Heart right ventricle (tissue), 16 donors: ENCODE results near the gene GOLPH3L. TPM values are rescaled to one million over a fixed set of nuclear protein-coding genes. Genes with fewer than 3 reads are reported as not detected.
"Not testable (repeated sequence)": the region's sequence is repeated elsewhere in the genome, so short reads cannot be mapped to it uniquely, and the experiment has no call there.

Experiments
- ATAC-seq, 8 donors: fragments of 200-7000 bp; cut with Tn5 transposase; one replicate each; pipeline ENCODE4 v1.9.1; 2020; ENCODE audit warnings: mild to moderate bottlenecking in 8 of 8, moderate library complexity in 8 of 8, moderate number of reproducible peaks in 1 of 8
- DNase-seq, 2 donors: peaks; one replicate each; pipeline ENCODE4 v3.0.0-alpha.2; 2020
- H3K27ac ChIP-seq, 10 donors: fragments of 200-600 bp; sonication (generic) in 2 of 10; one replicate each; pipeline versions ENCODE4 v1.5.0 to v1.8.0; 2020 to 2022; ENCODE audit warnings: mild to moderate bottlenecking in 3 of 10
- H3K27me3 ChIP-seq, 7 donors: fragments of 200-600 bp; one replicate each; pipeline ENCODE4 v1.8.0; 2021 to 2022; ENCODE audit warnings: mild to moderate bottlenecking in 2 of 7
- H3K36me3 ChIP-seq, 9 donors: fragments of 200-600 bp; sonication (generic) in 1 of 9; one replicate each; pipeline versions ENCODE4 v1.5.0 to v1.8.0; 2020 to 2022; ENCODE audit warnings: mild to moderate bottlenecking in 2 of 9
- H3K4me1 ChIP-seq, 9 donors: fragments of 200-600 bp; sonication (generic) in 1 of 9; one replicate each; pipeline versions ENCODE4 v1.5.0 to v1.8.0; 2020 to 2022; ENCODE audit warnings: mild to moderate bottlenecking in 4 of 9
- H3K4me3 ChIP-seq, 10 donors: fragments of 200-600 bp; sonication (generic) in 2 of 10; one replicate each; pipeline versions ENCODE4 v1.5.0 to v1.8.0; 2020 to 2022; ENCODE audit warnings: mild to moderate bottlenecking in 7 of 10, moderate library complexity in 2 of 10
- H3K9me3 ChIP-seq, 11 donors: fragments of 200-600 bp in 10 of 11; sonication (generic) in 2 of 11; one replicate each; pipeline versions ENCODE4 v1.5.0 to v1.8.0; 2013 to 2022; ENCODE audit warnings: mild to moderate bottlenecking in 2 of 11, control low read depth in 1 of 11, moderate library complexity in 1 of 11
- WGBS, 2 donors: extraction: QIAGEN DNeasy Blood & Tissue Kit; methylation state at CpG; one replicate each; pipeline ENCODE4 v1.1.7; 2013; ENCODE audit warnings: inconsistent platforms in 1 of 2; 5-methylcytosine and 5-hydroxymethylcytosine counted together
- intact Hi-C, 10 donors: fragments of 100-400 bp; cut with DNase I; formaldehyde crosslinking; loops; one replicate each; pipeline versions ENCODE4 v1.11.1 to v1.14.2; 2022
- polyA plus RNA-seq, 2 donors: library from polyadenylated mRNA; stranded (reverse); fragments of 200-250 nt; gene quantifications; one replicate each; pipeline ENCODE4 v1.2.3, GENCODE V29; 2013
- total RNA-seq, 10 donors: library from RNA; stranded (reverse); fragmentation: NEBNext Ultra II Directional in 3 of 10; extraction: Animal tissue kit (Norgen Biotek cat#: 25700) in 3 of 10; gene quantifications; one replicate each; pipeline versions ENCODE4 v1.2.1 to v1.2.4, GENCODE V29; 2021 to 2023
- TF ChIP-seq, protein P1 (sequence below), 9 donors: fragments of 200-600 bp; sonication (generic) in 2 of 9; IDR thresholded peaks; one replicate each; pipeline versions ENCODE4 v1.5.0 to v1.8.0; 2021 to 2022; ENCODE audit warnings: antibody characterized with exemption in 9 of 9, mild to moderate bottlenecking in 5 of 9, moderate library complexity in 1 of 9
- donor health status: Arrhythmogenic right ventricular cardiomyopathy.
- donor health status: ischemic (EF 13 %, LVEDD 7.1; RV severe dilation, severe dysfunction).
- donor health status: healthy with polysubstance abuse.
- donor health status: DM: no; HTN: yes; CAD: no.
- donor health status: DM: no; HTN: no; CAD: no.
- donor health status: ischemic (EF 25% LVEDD 6.9; RV normal size, moderate dysfunction).
- donor health status: ischemic (EF 25% LVEDD 5.7; RV mildly dilated, moderate dysfunction).
- donor health status: healthy.
- donor health status: DM: yes; HTN: yes; CAD: no.
- donor health status: Ischemic cardiomyopathy.
- donor health status: ischemic (EF 35%, LVEDD 5.7; RV mildly dilated, moderate dysfunction).
- donor health status: nonischemic (EF 11% LVEDD 7.7; RV severe dilation, severe dysfunction).
- donor health status: DM: yes; HTN: yes; CAD: no.
- donor health status: PGD.
- donor health status: ischemic (EF 29% LVEDD 5.4; RV normal size, mild dysfunction).
- donor health status: nonischemic (EF 23%, LVEDD 6.1; RV moderate dilation, normal function).

Gene GOLPH3L
- total and polyA plus RNA-seq, 12 donors: 7.6 to 17.8 (median 15.0) TPM

DNA sequence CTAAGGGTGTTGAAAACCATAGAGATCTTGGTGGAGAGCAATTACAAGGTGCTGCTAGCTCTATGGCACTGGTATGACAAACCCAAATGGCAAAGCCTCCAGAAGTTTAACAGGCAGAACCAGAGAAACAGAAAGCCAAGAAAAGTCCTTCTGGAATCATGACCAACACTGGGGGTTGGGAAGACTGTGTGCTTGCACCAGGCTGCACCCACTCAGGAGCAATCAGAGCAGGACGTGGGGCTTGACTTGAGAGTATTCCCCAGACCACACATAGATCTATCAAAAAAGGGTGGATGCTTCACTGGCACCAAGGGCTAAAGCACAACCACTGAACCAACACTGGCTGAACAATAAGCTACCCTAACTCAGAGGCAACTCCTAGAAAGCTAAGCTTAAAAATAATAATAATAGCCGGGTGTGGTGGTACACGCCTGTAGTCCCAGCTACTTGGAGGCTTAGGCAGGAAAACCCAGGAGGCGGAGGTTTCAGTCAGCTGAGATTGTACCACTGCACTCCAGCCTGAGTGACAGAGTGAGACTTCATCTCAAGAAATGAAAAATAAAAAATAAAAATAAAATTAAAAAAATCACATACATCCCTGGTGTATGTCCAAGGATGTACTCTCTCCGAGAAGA lies 47.4 kb downstream of the GOLPH3L start:
- Histone ChIP-seq H3K27ac (peak overlapping the region in 2 of 10 donors; percentile 24 to 40), H3K36me3 (peaks cover 0 to 67% (median 19%) of the 10 kb centered on the region in 9 donors), H3K27me3 (no peaks in the 10 kb centered on the region), H3K9me3 (no peaks in the 10 kb centered on the region), H3K4me3 (no peak overlapping the region), H3K4me1 (peaks cover 0 to 19% (median 14%) of the 10 kb centered on the region in 9 donors)
- DNase-seq (no peak), ATAC-seq (peak in 2 of 8 donors; percentile 8 to 13)
- TF ChIP-seq, protein P1, sequence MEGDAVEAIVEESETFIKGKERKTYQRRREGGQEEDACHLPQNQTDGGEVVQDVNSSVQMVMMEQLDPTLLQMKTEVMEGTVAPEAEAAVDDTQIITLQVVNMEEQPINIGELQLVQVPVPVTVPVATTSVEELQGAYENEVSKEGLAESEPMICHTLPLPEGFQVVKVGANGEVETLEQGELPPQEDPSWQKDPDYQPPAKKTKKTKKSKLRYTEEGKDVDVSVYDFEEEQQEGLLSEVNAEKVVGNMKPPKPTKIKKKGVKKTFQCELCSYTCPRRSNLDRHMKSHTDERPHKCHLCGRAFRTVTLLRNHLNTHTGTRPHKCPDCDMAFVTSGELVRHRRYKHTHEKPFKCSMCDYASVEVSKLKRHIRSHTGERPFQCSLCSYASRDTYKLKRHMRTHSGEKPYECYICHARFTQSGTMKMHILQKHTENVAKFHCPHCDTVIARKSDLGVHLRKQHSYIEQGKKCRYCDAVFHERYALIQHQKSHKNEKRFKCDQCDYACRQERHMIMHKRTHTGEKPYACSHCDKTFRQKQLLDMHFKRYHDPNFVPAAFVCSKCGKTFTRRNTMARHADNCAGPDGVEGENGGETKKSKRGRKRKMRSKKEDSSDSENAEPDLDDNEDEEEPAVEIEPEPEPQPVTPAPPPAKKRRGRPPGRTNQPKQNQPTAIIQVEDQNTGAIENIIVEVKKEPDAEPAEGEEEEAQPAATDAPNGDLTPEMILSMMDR (IDR thresholded peaks at IDR 0.05): no peak
- intact Hi-C loops: no loop called here
- 88 to 92% methylated on average over 5 of the region's 5 CpGs for WGBS, 2 donors

DNA sequence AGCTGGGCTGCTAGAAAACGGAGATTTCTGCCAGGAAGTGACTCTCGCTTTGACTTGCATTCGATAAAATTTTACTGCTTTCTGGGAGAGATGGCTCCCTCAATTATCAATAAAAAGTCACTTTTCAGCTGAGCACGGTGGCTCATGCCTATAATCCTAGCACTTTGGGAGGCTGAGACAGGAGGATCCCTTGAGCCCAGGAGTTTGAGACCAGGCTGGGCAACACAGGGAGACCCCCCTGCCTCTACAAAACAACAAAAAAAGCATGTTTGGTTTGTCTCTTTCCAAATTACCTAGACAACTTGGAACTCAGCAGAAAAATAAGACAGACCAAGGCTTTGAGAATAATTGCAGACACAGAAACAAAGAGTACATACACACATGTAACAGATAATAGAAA lies 54.7 kb downstream of the GOLPH3L start:
- intact Hi-C loops: no loop called here
- 73 to 81% methylated on average over 4 of the region's 4 CpGs for WGBS, 2 donors
- H3K9me3 ChIP-seq: no peaks in the 10 kb centered on the region

DNA sequence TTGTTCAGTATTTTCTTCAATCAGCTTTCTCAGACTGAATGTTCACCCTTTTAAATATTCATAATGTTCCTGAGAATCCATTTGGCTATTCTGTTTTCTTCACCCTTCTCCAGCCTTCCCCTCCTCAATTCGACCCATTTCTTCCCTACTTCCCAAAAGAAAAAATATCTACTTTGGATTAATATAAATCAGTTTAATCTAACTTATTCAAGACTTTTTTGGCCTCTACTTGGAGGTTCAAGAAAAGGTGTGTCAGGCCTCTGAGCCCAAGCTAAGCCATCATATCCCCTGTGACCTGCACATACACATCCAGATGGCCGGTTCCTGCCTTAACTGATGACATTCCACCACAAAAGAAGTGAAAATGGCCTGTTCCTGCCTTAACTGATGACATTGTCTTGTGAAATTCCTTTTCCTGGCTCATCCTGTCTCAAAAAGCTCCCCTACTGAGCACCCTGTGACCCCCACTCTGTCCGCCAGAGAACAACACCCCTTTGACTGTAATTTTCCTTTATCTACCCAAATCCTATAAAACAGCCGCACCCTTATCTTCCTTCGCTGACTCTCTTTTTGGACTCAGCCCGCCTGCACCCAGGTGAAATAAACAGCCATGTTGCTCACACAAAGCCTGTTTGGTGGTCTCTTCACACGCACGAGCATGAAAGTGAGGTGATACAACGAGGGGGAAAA lies 55.7 kb downstream of the GOLPH3L start:
- H3K9me3 ChIP-seq, H3K27ac ChIP-seq, H3K4me1 ChIP-seq, DNase-seq, H3K27me3 ChIP-seq, intact Hi-C loops, ATAC-seq, H3K4me3 ChIP-seq: not testable (repeated sequence)
- 80 to 88% methylated on average over 9 of the region's 9 CpGs for WGBS, 2 donors
- H3K36me3 ChIP-seq: peaks cover 0 to 24% (median 0%) of the 10 kb centered on the region in 9 donors

More for the DNA sequence above, 54.7 kb downstream of the GOLPH3L start:
- H3K4me1 ChIP-seq: no peaks in the 10 kb centered on the region
- H3K4me3 ChIP-seq: no peak overlapping the region
- H3K27me3 ChIP-seq: no peaks in the 10 kb centered on the region
- DNase-seq (no peak), ATAC-seq (no peak)
- peaks cover 0 to 35% (median 6%) of the 10 kb centered on the region in 9 donors for H3K36me3 ChIP-seq
- H3K27ac ChIP-seq: no peak overlapping the region
- TF ChIP-seq, protein P1 (IDR thresholded peaks at IDR 0.05): no peak

DNA sequence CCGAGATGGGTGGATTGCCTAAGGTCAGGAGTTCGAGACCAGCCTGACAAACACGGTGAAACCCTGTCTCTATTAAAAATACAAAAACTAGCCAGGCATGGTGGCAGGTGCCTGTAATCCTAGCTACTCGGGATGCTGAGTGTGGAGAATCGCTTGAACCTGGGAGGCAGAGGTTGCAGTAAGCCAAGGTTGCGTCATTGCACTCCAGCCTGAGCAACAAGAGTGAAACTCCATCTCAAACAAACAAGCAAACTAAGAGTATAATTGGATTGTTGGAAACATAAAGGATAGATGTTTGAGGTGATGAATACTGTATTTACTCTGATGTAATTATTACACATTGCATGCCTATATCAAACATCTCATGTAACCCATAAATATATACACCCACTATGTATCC lies 58.5 kb downstream of the GOLPH3L start:
- not testable (repeated sequence) for ATAC-seq, H3K27me3 ChIP-seq, H3K4me3 ChIP-seq, H3K27ac ChIP-seq, H3K9me3 ChIP-seq, H3K36me3 ChIP-seq, H3K4me1 ChIP-seq, DNase-seq
- intact Hi-C loops: loop anchor here in 1 of 10 donors (10.0 kb wide), 1 partner anchor 56 kb away; the partner anchor contains the start of gene GOLPH3L
- WGBS, 2 donors: 96 to 98% methylated on average over 6 of the region's 6 CpGs

DNA sequence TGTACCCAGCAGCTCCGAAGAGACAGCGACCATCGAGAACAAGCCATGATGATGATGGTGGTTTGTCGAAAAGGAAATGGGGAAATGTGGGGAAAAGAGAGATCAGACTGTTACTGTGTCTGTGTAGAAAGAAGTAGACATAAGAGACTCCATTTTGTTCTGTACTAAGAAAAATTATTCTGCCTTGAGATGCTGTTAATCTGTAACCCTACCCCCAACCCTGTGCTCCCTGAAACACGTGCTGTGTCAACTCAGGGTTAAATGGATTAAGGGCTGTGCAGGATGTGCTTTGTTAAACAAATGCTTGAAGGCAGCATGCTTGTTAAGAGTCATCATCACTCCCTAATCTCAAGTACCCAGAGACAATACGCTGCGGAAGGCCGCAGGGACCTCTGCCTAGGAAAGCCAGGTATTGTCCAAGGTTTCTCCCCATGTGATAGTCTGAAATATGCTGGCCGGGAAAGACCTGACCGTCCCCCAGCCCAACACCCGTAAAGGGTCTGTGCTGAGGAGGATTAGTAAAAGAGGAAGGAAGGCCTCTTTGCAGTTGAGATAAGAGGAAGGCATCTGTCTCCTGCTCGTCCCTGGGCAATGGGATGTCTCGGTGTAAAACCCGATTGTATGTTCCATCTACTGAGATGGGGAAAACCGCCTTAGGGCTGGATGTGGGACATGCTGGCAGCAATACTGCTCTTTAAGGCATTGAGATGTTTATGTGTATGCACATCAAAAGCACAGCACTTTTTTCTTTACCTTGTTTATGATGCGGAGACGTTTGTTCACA lies 61.9 kb downstream of the GOLPH3L start:
- 64 to 67% methylated on average over 15 of the region's 17 CpGs for WGBS, 2 donors
- peaks cover 0 to 27% (median 9%) of the 10 kb centered on the region in 9 donors for H3K4me1 ChIP-seq
- ATAC-seq, H3K27me3 ChIP-seq, H3K4me3 ChIP-seq, H3K9me3 ChIP-seq, H3K36me3 ChIP-seq, DNase-seq, H3K27ac ChIP-seq: not testable (repeated sequence)
- intact Hi-C loops: loop anchor here in 2 of 10 donors (5.0 to 10.0 kb wide), 2 partner anchors 60 to 62 kb away; partner anchors contain the start of gene GOLPH3L (in 2 of the 2)
